GM11168 (cell line): Measurements from ENCODE around the gene NAT8L.
"Not testable (repeated sequence)": the region's sequence is repeated elsewhere in the genome, so short reads cannot be mapped to it uniquely, and the experiment has no call there.

Experiments
- in situ Hi-C: fragments of 300-500 bp; cut with MboI; formaldehyde crosslinking; loops from one replicate; pipeline ENCODE4 v1.12.0; 2022; ENCODE audit warnings: low sequenced_read_pairs; ENCODE audit not compliant: unreplicated experiment

The NAT8L gene

GRCh38 chr4:2059046-2059725 is at the start of gene NAT8L:
TSS of gene NAT8L (plus strand) at chr4:2059327. CDS start at chr4:2059512, 185 bp downstream.
- in situ Hi-C loops = no loop called here

GRCh38 chr4:2009651-2010233 is 49.4 kb upstream of the NAT8L start:
- in situ Hi-C loops = no loop called here

GRCh38 chr4:2011583-2011982 is 47.5 kb upstream of the NAT8L start:
- in situ Hi-C loops = no loop called here

DNA sequence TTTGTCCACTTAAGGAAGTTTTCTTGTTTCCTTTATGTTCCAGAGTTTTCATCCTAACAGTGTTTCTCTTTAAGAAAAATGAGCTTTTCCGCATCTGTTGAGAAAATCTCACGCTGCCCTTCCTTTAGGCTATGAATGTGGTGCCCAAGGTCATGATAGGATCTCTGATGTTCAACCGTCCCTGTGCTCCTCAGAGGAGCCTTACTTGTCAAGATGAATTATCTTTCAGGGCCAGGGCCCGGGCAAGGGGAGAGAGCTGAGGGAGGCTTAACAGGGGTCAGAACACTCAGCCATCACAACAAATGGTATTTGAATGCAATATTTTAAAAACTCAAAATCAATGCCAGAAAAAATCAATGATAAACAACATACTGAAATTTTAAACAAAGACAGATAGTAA is 44.1 kb upstream of the NAT8L start:
- in situ Hi-C loops = no loop called here

DNA sequence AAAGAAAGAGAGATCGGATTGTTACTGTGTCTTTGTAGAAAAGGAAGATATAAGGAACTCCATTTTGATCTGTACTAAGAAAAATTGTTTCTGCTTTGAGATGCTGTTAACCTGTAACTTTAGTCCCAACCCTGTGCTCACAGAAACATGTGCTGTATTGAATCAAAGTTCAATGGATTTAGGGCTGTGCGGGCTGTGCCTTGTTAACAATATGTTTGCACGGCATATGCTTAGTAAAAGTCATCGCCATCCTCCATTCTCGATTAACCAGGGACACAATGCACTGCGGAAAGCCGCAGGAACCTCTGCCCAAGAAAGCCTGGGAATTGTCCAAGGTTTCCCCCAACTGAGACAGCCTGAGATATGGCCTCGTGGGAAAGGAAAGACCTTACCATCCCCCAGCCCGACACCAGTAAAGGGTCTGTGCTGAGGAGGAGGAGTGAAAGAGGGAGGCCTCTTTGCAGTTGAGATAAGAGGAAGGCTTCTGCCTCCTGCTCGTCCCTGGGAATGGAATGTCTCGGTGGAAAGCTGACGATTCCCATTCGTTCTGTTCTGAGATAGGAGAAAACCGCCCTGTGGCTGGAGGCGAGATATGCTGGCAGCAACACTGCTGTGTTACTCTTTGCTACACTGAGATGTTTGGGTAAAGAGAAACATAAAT is 37.6 kb upstream of the NAT8L start:
- in situ Hi-C loops = not testable (repeated sequence)

DNA sequence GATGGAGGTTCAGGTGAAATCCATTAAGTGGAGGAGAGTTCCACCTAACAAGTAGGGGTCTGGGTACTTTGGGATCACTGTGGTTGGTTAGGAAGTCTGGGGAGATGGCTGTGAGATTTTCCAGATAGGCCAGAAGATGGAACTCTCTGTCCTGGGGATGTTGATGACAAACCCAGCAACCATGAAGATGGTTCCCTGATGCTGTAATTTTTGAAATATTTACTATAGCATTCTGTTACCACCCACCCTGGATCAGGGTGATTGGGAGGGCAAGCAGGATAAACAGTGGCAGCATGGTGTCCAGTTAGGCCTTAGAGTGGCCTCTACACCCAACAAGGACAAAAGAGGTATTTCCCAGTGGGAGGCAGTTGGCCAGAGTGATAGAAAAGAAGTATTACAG is 34.4 kb upstream of the NAT8L start:
- in situ Hi-C loops = no loop called here

- in situ Hi-C loops = no loop called here
These were observed 33.3 kb upstream of the NAT8L start for GRCh38 chr4:2025817-2026216.

- in situ Hi-C loops = not testable (repeated sequence)
These were observed 32.0 kb upstream of the NAT8L start for GRCh38 chr4:2027120-2027519.

DNA sequence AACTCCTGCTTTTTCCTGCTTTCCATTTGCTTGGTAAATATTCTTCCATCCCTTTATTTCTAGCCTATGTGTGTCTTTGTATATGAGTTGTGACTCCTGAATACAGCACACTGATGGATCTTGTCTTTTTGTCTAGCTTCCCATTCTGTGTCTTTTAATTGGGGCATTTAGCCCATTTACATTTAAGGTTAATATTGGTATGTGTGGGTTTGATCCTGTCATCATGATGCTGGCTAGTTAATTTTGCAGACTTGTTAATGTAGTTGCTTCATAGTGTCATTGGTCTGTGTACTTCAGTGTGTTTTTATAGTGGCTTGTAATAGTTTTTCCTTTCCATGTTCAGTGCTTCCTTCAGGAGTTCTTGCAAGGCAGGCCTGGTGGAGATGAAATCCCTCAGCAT is 28.0 kb upstream of the NAT8L start:
- in situ Hi-C loops = not testable (repeated sequence)

DNA sequence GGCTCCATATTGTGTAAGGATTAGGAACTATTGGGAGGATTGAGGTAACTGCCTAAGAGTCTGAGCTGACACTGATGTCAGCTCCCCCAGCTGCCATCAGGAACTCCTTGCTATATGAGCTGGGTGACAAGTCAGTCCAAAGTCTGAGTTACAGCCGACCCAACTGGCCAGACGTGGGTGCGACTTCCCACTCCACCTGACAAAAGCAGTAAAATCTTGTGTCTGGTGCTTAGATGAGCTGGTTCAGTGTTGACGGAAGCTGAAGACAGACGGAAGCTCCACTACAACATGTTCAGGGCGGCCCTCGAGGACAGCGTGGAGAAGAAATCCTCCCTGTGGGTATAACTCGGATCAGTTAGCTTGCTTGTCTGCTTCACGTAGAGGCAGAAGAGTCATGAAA is 22.8 kb upstream of the NAT8L start:
- in situ Hi-C loops = no loop called here

DNA sequence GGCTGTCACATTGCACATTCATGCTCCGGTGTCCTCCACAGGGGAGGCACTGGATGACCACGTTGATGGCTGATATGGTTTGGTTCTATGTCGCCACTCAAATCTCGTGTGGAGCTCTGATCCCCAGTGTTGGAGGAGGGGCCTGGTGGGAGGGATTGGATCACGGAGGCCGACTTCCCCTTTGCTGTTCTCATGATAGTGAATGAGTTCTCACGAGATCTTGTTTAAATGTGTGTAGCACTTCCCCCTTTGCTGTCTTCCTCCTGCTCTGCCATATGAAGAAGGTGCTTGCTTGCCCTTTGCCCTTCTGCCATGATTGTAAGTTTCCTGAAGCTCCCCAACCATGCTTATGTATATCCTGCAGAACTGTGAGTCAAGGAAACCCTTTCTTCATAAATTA is 22.3 kb upstream of the NAT8L start:
- in situ Hi-C loops = no loop called here

- in situ Hi-C loops = no loop called here
These were observed 18.5 kb upstream of the NAT8L start for GRCh38 chr4:2040391-2041238.

DNA sequence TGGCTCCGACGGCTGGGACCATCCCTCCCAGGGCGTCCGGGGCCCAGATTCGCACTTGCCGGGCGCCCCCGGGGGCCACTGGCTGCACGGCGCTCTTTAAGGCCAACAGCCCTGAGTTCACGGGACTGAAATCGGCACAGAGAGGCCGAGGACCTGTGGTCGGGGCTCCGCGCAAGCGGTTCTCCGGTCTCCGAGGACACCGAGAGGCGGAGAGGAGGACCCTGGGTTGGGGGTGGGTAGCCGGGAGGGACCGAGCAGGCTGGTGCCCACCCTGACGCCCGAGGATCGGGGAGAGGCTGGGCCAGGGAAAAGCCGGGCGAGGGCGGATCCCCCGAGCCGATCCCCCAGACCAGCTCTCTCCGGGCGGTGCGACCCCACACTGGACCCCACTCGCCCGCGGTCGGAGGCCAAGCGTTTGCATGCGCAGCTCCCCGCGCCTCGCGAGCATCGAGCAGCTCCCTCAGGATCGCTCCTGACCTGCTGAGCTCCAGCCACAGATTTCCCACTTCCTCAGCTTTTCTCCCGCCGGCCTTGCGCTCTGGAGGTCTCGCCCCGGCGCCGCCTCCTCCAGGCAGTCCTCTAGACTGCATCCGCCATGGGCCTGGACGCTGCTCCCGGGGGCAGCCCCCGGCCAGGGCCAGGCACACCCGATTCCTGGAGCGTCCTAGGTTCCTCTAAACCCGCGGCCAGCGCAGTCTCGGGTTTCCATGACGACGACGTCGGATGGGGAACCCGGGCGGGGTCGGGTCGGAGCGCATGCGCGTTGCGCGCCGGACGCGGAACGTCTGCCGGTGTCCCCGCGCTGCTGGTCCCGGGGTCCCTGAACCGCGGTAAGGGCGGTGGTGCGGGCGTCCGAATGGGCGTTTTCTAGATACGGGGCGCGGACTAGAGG is 17.6 kb upstream of the NAT8L start:
- in situ Hi-C loops = no loop called here

GRCh38 chr4:2042204-2042946 is 16.8 kb upstream of the NAT8L start:
- in situ Hi-C loops = no loop called here

GRCh38 chr4:2042947-2043395 is 16.2 kb upstream of the NAT8L start:
- in situ Hi-C loops = no loop called here

DNA sequence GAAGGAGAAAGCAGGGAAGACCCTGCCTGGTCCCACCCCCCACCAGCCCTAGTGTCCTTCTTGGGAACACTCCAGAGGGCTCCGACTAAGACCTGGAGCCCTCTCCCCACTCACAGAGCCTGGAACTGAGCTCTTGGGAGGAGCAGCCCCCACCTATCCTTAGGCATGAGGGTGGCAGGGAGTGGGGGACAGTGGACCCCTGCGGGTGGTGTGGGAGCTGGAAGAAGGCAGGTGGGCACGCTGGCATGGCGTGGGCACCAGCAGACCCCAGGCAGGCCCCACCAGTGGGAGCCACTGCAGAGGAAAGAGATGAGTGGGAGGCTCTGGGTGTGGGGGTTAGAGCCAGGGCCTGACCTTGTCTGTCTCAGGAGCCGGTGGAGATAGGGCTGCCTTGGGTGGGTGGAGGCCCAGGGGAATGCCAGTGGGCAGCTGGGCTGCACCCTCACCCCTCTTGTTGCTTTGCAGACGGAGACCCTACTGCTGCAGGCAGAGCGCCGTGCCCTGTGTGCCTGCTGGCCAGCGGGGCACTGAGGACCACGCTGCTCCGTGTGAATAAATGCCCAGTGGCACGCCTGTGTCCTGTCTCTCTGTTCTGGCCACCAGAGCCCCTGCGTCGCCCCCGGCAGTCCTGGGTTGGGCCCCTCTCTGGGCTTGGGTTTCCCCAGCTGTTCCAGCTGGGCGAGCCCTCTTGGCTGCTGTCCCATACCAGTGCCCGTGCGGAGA is 15.6 kb upstream of the NAT8L start:
- in situ Hi-C loops = no loop called here

- in situ Hi-C loops = no loop called here
These were observed 15.0 kb upstream of the NAT8L start for GRCh38 chr4:2044119-2044485.
